K562 (cell line): ENCODE results near the gene CDC45. TPM values are rescaled to one million over a fixed set of nuclear protein-coding genes. Genes with fewer than 3 reads are reported as not detected.

ENCODE experiments used
- ATAC-seq: fragments of 200-7000 bp; cut with Tn5 transposase; 3 replicates; pipeline ENCODE4 v1.9.1; 2020; ENCODE audit warnings: moderate library complexity
- BruUV-seq: library from RNA; stranded (reverse); fragments of 400-500 nt; replicated peaks from 2 replicates; lab custom pipeline; 2021; lab: Mats Ljungman, UMichigan
- CTCF ChIA-PET: fragments of 300-600 bp; formaldehyde crosslinking; extraction: SDS; loops from one replicate; lab custom pipeline; 2021; ENCODE audit warnings: low intra/inter-chr PET ratio; lab: Yijun Ruan, JAX
- POLR2A ChIA-PET: fragments of 300-600, 350-650 bp; sonication (Branson Sonifier 250); formaldehyde crosslinking; extraction: SDS; loops from one replicate; lab custom pipeline; 2021; ENCODE audit warnings: antibody characterized with exemption, inconsistent platforms; lab: Yijun Ruan, JAX
- DNase-seq, 4 experiments: peaks; one replicate each; pipeline versions ENCODE4 v3.0.0 to v3.0.0-alpha.2; 2011 to 2018; ENCODE audit warnings: low spot score in 3 of 4, mixed read lengths in 3 of 4; ENCODE audit errors: extremely low read depth in 1 of 4
- FAIRE-seq: peaks from 2 replicates; lab custom pipeline; 2011; peaks lifted over from hg19 to GRCh38; lab: Jason Lieb, UNC
- H2AFZ ChIP-seq: 2 replicates; pipeline ENCODE4 v1.6.0; 2011; ENCODE audit warnings: low read depth, low read length, control low read depth, inconsistent platforms
- H3K27ac ChIP-seq: fragments of 200-600 bp; 3 replicates; pipeline ENCODE4 v1.8.0; 2011; ENCODE audit warnings: low read depth, mild to moderate bottlenecking, control low read depth, inconsistent platforms, low read length, moderate library complexity, mixed read lengths; ENCODE audit errors: extremely low read depth
- H3K27me3 ChIP-seq, 2 experiments: fragments of 300-600 bp in 1 of 2; 2 replicates in 1 of 2; 3 replicates in 1 of 2; pipeline versions ENCODE4 v1.6.0 to v1.8.0; 2011; ENCODE audit warnings: inconsistent platforms in 2 of 2, low read length in 2 of 2, mild to moderate bottlenecking in 1 of 2, mixed read lengths in 1 of 2, moderate library complexity in 1 of 2; ENCODE audit not compliant: control insufficient read depth in 2 of 2, insufficient read depth in 2 of 2
- H3K36me3 ChIP-seq: fragments of 300-600 bp; 3 replicates; pipeline ENCODE4 v1.8.0; 2011; ENCODE audit warnings: mild to moderate bottlenecking, low read length, inconsistent platforms; ENCODE audit not compliant: control insufficient read depth, insufficient read depth
- H3K4me1 ChIP-seq, 2 experiments: fragments of 200-600 bp in 1 of 2; replicated peaks in 1 of 2; 2 replicates in 1 of 2; 3 replicates in 1 of 2; pipeline versions ENCODE4 v1.5.1 to v1.8.0; 2011; ENCODE audit warnings: inconsistent platforms in 2 of 2, low read length in 2 of 2, mild to moderate bottlenecking in 1 of 2, mixed read lengths in 1 of 2, moderate library complexity in 1 of 2; ENCODE audit not compliant: control insufficient read depth in 2 of 2, insufficient read depth in 2 of 2
- H3K4me2 ChIP-seq: 2 replicates; pipeline ENCODE4 v1.6.1; 2011; ENCODE audit warnings: low read length, control low read depth, inconsistent platforms, mixed read lengths; ENCODE audit not compliant: insufficient read depth
- H3K4me3 ChIP-seq: fragments of 200-600 bp; sonication (generic), shearing (Covaris generic); 2 replicates; pipeline ENCODE4 v1.5.1; 2016; ENCODE audit warnings: control low read depth, inconsistent platforms
- H3K79me2 ChIP-seq: fragments of 200-600 bp; 3 replicates; pipeline ENCODE4 v1.8.0; 2011; ENCODE audit warnings: low read length, inconsistent platforms; ENCODE audit not compliant: control insufficient read depth, insufficient read depth
- H3K9ac ChIP-seq, 2 experiments: 2 replicates each; pipeline versions ENCODE4 v1.6.0 to v1.6.1; 2011; ENCODE audit warnings: low read depth in 2 of 2, low read length in 2 of 2, control low read depth in 1 of 2, inconsistent platforms in 1 of 2, mild to moderate bottlenecking in 1 of 2, mixed read lengths in 1 of 2; ENCODE audit not compliant: insufficient read depth in 1 of 2
- H3K9me1 ChIP-seq: one replicate; pipeline ENCODE4 v1.6.0; 2011; ENCODE audit warnings: inconsistent platforms, mild to moderate bottlenecking, low read length, moderate library complexity; ENCODE audit not compliant: control insufficient read depth, insufficient read depth
- H3K9me3 ChIP-seq: replicated peaks from 2 replicates; pipeline ENCODE4 v1.5.1; 2011; ENCODE audit warnings: low read depth, low read length, inconsistent platforms; ENCODE audit not compliant: control insufficient read depth, insufficient read depth
- H4K20me1 ChIP-seq: replicated peaks from 2 replicates; pipeline ENCODE4 v1.6.1; 2011; ENCODE audit warnings: low read length, inconsistent platforms, mixed read lengths; ENCODE audit not compliant: control insufficient read depth, insufficient read depth
- CBFB ChIP-seq: sonication (generic); formaldehyde crosslinking; IDR thresholded peaks from 2 replicates; pipeline ENCODE4 v1.4.0; 2020; ENCODE audit warnings: mild to moderate bottlenecking, missing genetic modification reagents
- CREB1 ChIP-seq, 2 experiments: sonication (generic) in 1 of 2; formaldehyde crosslinking in 1 of 2; IDR thresholded peaks; 2 replicates each; pipeline versions ENCODE4 v1.6.1 to v1.8.0; 2012 to 2022; ENCODE audit warnings: inconsistent platforms in 1 of 2, mild to moderate bottlenecking in 1 of 2, missing genetic modification reagents in 1 of 2, moderate library complexity in 1 of 2
- KDM5B ChIP-seq: fragments of 200-600 bp; sonication (generic); IDR thresholded peaks from 2 replicates; pipeline ENCODE4 v1.6.1; 2012; ENCODE audit warnings: low read depth, mild to moderate bottlenecking, moderate library complexity, low read length, control low read depth, inconsistent platforms; ENCODE audit not compliant: insufficient replicate concordance
- MAZ ChIP-seq, 2 experiments: fragments of 450-650 bp in 1 of 2; sonication (generic) in 1 of 2; formaldehyde crosslinking; IDR thresholded peaks in 1 of 2; conservative IDR thresholded peaks in 1 of 2; 2 replicates each; pipeline versions ENCODE4 v1.4.0 to v1.5.0; 2020; ENCODE audit warnings: mild to moderate bottlenecking in 1 of 2, missing genetic modification reagents in 1 of 2
- MCM7 ChIP-seq, 2 experiments: fragments of 450-650 bp; IDR thresholded peaks; 2 replicates each; pipeline ENCODE4 v1.6.1; 2016 to 2018
- NFYB ChIP-seq: IDR thresholded peaks from 2 replicates; pipeline ENCODE4 v1.6.1; 2011; ENCODE audit warnings: mild to moderate bottlenecking, moderate library complexity; ENCODE audit not compliant: insufficient read length; ENCODE audit errors: extremely low read depth
- NR2F6 ChIP-seq: fragments of 450-650 bp; formaldehyde crosslinking; IDR thresholded peaks from 2 replicates; pipeline ENCODE4 v1.4.0; 2020; ENCODE audit warnings: mild to moderate bottlenecking
- SOX6 ChIP-seq: fragments of 450-650 bp; IDR thresholded peaks from 2 replicates; pipeline ENCODE4 v1.6.1; 2014; ENCODE audit warnings: mild to moderate bottlenecking
- SP2 ChIP-seq: IDR thresholded peaks from 2 replicates; pipeline ENCODE4 v1.6.1; 2011; ENCODE audit warnings: mild to moderate bottlenecking, low read depth, low read length, moderate library complexity; ENCODE audit not compliant: poor library complexity, severe bottlenecking; ENCODE audit errors: extremely low read depth
- TEAD1 ChIP-seq, 2 experiments: fragments of 450-650 bp in 1 of 2; sonication (generic) in 1 of 2; formaldehyde crosslinking; IDR thresholded peaks; 2 replicates each; pipeline versions ENCODE4 v1.4.0 to v1.8.0; 2020 to 2022; ENCODE audit warnings: mild to moderate bottlenecking in 2 of 2, missing genetic modification reagents in 1 of 2
- THAP12 ChIP-seq: fragments of 250-450 bp; sonication (Bioruptor Pico); IDR thresholded peaks from 2 replicates; pipeline ENCODE4 v1.9.0; 2021; ENCODE audit warnings: mild to moderate bottlenecking, inconsistent platforms
- THRAP3 ChIP-seq: fragments of 450-650 bp; IDR thresholded peaks from 2 replicates; pipeline ENCODE4 v1.6.1; 2016; ENCODE audit warnings: mild to moderate bottlenecking, inconsistent platforms, borderline replicate concordance
- TSHZ1 ChIP-seq: fragments of 250-450 bp; sonication (Bioruptor Pico); IDR thresholded peaks from 2 replicates; pipeline ENCODE4 v1.4.0; 2020; ENCODE audit warnings: mild to moderate bottlenecking, moderate library complexity
- ZNF644 ChIP-seq: fragments of 200-800 bp; sonication (Bioruptor generic); IDR thresholded peaks from 2 replicates; pipeline ENCODE4 v1.6.1; 2016; ENCODE audit warnings: low read depth, missing genetic modification characterization, missing compliant biosample characterization
- ZSCAN29 ChIP-seq: fragments of 450-650 bp; IDR thresholded peaks from 2 replicates; pipeline ENCODE4 v1.6.1; 2017
- ZSCAN32 ChIP-seq: fragments of 450-650 bp; formaldehyde crosslinking; IDR thresholded peaks from 2 replicates; pipeline ENCODE4 v1.4.0; 2020; ENCODE audit warnings: mild to moderate bottlenecking, moderate library complexity
- WGBS: fragments of 100-300 bp; shearing (Covaris generic); methylation state at CpG from one replicate; pipeline ENCODE4 v1.1.6; 2016; ENCODE audit warnings: low coverage, mixed read lengths; ENCODE audit not compliant: insufficient coverage; ENCODE audit errors: missing lambda C conversion rate; 5-methylcytosine and 5-hydroxymethylcytosine counted together
- in situ Hi-C: fragments of 300-500 bp; cut with MboI; formaldehyde crosslinking; loops from 4 replicates; pipeline ENCODE4 v1.15.0; 2018; ENCODE audit warnings: inconsistent platforms, mixed read lengths
- intact Hi-C: fragments of 100-400 bp; cut with micrococcal nuclease; formaldehyde crosslinking; loops from 2 replicates; pipeline ENCODE4 v1.14.2; 2022
- polyA plus RNA-seq, 8 experiments: library from polyadenylated mRNA; depleted of rRNA in 4 of 8; stranded (reverse) in 5 of 8; unstranded in 3 of 8; fragments of >200 nt; fragmentation: Nextera tagmentation in 2 of 8; fragmentation: Illumina TruSeq in 1 of 8; extraction: Ambion mirVana in 2 of 8; extraction: Trizol in 1 of 8; gene quantifications; 2 replicates each; pipeline versions ENCODE4 v1.2.1 to v1.2.3, GENCODE V29; 2011 to 2014; ENCODE audit warnings: inconsistent platforms in 1 of 8, missing spikeins in 1 of 8
- total RNA-seq, 7 experiments: library from RNA; depleted of rRNA in 6 of 7; stranded (reverse); fragments of >200 nt in 6 of 7; fragmentation: Illumina TruSeq in 2 of 7; extraction: Trizol in 2 of 7; gene quantifications; 2 replicates each; pipeline versions ENCODE4 v1.2.1 to v1.2.3, GENCODE V29; 2011 to 2021; ENCODE audit warnings: low replicate concordance in 1 of 7

CDC45 gene
- total and polyA plus RNA-seq, 9 of the 15 experiments (the other 6 are each of a cell fraction or from before 2014, with no cell fraction given), result 251 to 580 (median 410) TPM

GRCh38 chr22:19464546-19464945 lies 15.2 kb upstream of the CDC45 start:
- peaks cover 98% of the 10 kb centered on the region for H3K36me3 ChIP-seq
- in situ Hi-C loops, result no loop called here
- TF ChIP-seq THRAP3 (no peak), ZSCAN32 (CRISPR knock-in tag) (peak; percentile 62; the same call in 1 of the 2 replicates), ZSCAN29 (no peak), SOX6 (no peak), ZNF644 (tag) (no peak), KDM5B (peak; percentile 40), NR2F6 (0 out of 2 replicates have a peak, but pooled peaks have one; percentile 40), NFYB (no peak), TEAD1 (CRISPR knock-in tag; IDR thresholded peaks at IDR 0.05) (no peak), MCM7 (IDR thresholded peaks at IDR 0.05) (no peak), CBFB (CRISPR knock-in tag) (0 out of 2 replicates have a peak, but pooled peaks have one; percentile 10), SP2 (peak; percentile 20), MAZ (CRISPR knock-in tag; conservative IDR thresholded peaks at IDR 0.05 in 1 of 2, IDR thresholded peaks at IDR 0.05 in 1 of 2) (no peak), TSHZ1 (no peak), CREB1 (IDR thresholded peaks at IDR 0.05) (no peak), CREB1 (CRISPR knock-in tag; IDR thresholded peaks at IDR 0.05) (no peak), THAP12 (peak; percentile 44; the same call in 1 of the 2 replicates)

More at GRCh38 chr22:19464546-19464945, 15.2 kb upstream of the CDC45 start:
- H2AFZ ChIP-seq, result no peak overlapping the region
- no peak overlapping the region for H3K27ac ChIP-seq
- peak overlapping the region in 1 of 2 experiments; percentile 21; a peak in 1 of 4 replicates for H3K9ac ChIP-seq
- ATAC-seq (no peak), DNase-seq (peak in 1 of 4 experiments; percentile 39), FAIRE-seq (no peak)
- no TSS peak for BruUV-seq
- H3K9me3 ChIP-seq, result no peaks in the 10 kb centered on the region
- H3K4me1 ChIP-seq, result no peaks in the 10 kb centered on the region
- 83% methylated on average over 1 of the region's 1 CpG for WGBS
- peaks cover 9% of the 10 kb centered on the region for H3K9me1 ChIP-seq
- H3K4me3 ChIP-seq, result no peak overlapping the region
- no peaks in the 10 kb centered on the region for H3K27me3 ChIP-seq
- CTCF ChIA-PET, result no interaction called here
- H3K79me2 ChIP-seq, result no peaks in the 10 kb centered on the region
- intact Hi-C loops, result no loop called here
- H3K4me2 ChIP-seq, result no peak overlapping the region
- peaks cover 11% of the 10 kb centered on the region for H4K20me1 ChIP-seq
- POLR2A ChIA-PET, result interaction anchor here (0.6 to 13.6 kb wide), 13 partner anchors 9 to 320 kb away, joined by 3 to 148 read pairs (median 6); partner anchors contain the start of genes C22orf39, CDC45, ESS2 and MRPL40
